ENCODE measurements around the gene TSTD1.
"Not testable (repeated sequence)": the region's sequence is repeated elsewhere in the genome, so short reads cannot be mapped to it uniquely, and the experiment has no call there.

The TSTD1 gene

GRCh38 chr1:161069241-161069640 lies 30.5 kb upstream of the TSTD1 start:
- Histone ChIP-seq H3K9ac (ENCODE audit: low read length in 5 of 5) (peak overlapping the region in 4 of 5 donors; percentile 41 to 68 (median 62)), H3K27me3 (ENCODE audit: control insufficient read depth in 5 of 5, insufficient read depth in 4 of 5, low read length in 5 of 5) (no peaks in the 10 kb centered on the region), H3K27ac (ENCODE audit: low read depth, low read length) (peak overlapping the region; percentile 37), H3K36me3 (ENCODE audit: control insufficient read depth in 5 of 5, insufficient read depth in 5 of 5, low read length in 5 of 5) (no peaks in the 10 kb centered on the region), H3K4me3 (ENCODE audit: low read depth in 1 of 5, low read length in 5 of 5) (peak overlapping the region; percentile 45 to 73 (median 59)), H3K4me1 (ENCODE audit: control insufficient read depth in 5 of 5, insufficient read depth in 5 of 5, low read length in 5 of 5) (peaks cover 0 to 16% (median 8%) of the 10 kb centered on the region in 5 donors), H3K9me3 (ENCODE audit: control insufficient read depth in 5 of 5, low read length in 5 of 5) (no peaks in the 10 kb centered on the region)

GRCh38 chr1:161068306-161069234 lies 29.8 kb upstream of the TSTD1 start:
- Histone ChIP-seq H3K4me1 (ENCODE audit: control insufficient read depth in 5 of 5, insufficient read depth in 5 of 5, low read length in 5 of 5) (peaks cover 0 to 16% (median 8%) of the 10 kb centered on the region in 5 donors), H3K9ac (ENCODE audit: low read length in 5 of 5) (peak overlapping the region in 4 of 5 donors; percentile 41 to 68 (median 62)), H3K36me3 (ENCODE audit: control insufficient read depth in 5 of 5, insufficient read depth in 5 of 5, low read length in 5 of 5) (no peaks in the 10 kb centered on the region), H3K9me3 (ENCODE audit: control insufficient read depth in 5 of 5, low read length in 5 of 5) (no peaks in the 10 kb centered on the region), H3K4me3 (ENCODE audit: low read depth in 1 of 5, low read length in 5 of 5) (peak overlapping the region; percentile 45 to 73 (median 59)), H3K27ac (ENCODE audit: low read depth, low read length) (peak overlapping the region; percentile 37), H3K27me3 (ENCODE audit: control insufficient read depth in 5 of 5, insufficient read depth in 4 of 5, low read length in 5 of 5) (no peaks in the 10 kb centered on the region)

GRCh38 chr1:161066694-161067093 lies 27.9 kb upstream of the TSTD1 start:
- Histone ChIP-seq H3K27me3 (ENCODE audit: control insufficient read depth in 5 of 5, insufficient read depth in 4 of 5, low read length in 5 of 5) (no peaks in the 10 kb centered on the region), H3K9me3 (ENCODE audit: control insufficient read depth in 5 of 5, low read length in 5 of 5) (no peaks in the 10 kb centered on the region), H3K27ac (ENCODE audit: low read depth, low read length) (no peak overlapping the region), H3K4me1 (ENCODE audit: control insufficient read depth in 5 of 5, insufficient read depth in 5 of 5, low read length in 5 of 5) (peaks cover 0 to 16% (median 4%) of the 10 kb centered on the region in 5 donors), H3K9ac (ENCODE audit: low read length in 5 of 5) (no peak overlapping the region), H3K4me3 (ENCODE audit: low read depth in 1 of 5, low read length in 5 of 5) (no peak overlapping the region), H3K36me3 (ENCODE audit: control insufficient read depth in 5 of 5, insufficient read depth in 5 of 5, low read length in 5 of 5) (no peaks in the 10 kb centered on the region)

- not testable (repeated sequence) for H3K4me3 ChIP-seq (ENCODE audit: low read depth in 1 of 5, low read length in 5 of 5); H3K27ac ChIP-seq (ENCODE audit: low read depth, low read length); H3K27me3 ChIP-seq (ENCODE audit: control insufficient read depth in 5 of 5, insufficient read depth in 4 of 5, low read length in 5 of 5); H3K9me3 ChIP-seq (ENCODE audit: control insufficient read depth in 5 of 5, low read length in 5 of 5); H3K36me3 ChIP-seq (ENCODE audit: control insufficient read depth in 5 of 5, insufficient read depth in 5 of 5, low read length in 5 of 5); H3K9ac ChIP-seq (ENCODE audit: low read length in 5 of 5)
- peaks cover 0 to 16% (median 4%) of the 10 kb centered on the region in 5 donors for H3K4me1 ChIP-seq (ENCODE audit: control insufficient read depth in 5 of 5, insufficient read depth in 5 of 5, low read length in 5 of 5)
These were observed 26.9 kb upstream of the TSTD1 start for GRCh38 chr1:161065681-161066080.

- H3K27me3 ChIP-seq (ENCODE audit: control insufficient read depth in 5 of 5, insufficient read depth in 4 of 5, low read length in 5 of 5); H3K4me3 ChIP-seq (ENCODE audit: low read depth in 1 of 5, low read length in 5 of 5); H3K36me3 ChIP-seq (ENCODE audit: control insufficient read depth in 5 of 5, insufficient read depth in 5 of 5, low read length in 5 of 5); H3K4me1 ChIP-seq (ENCODE audit: control insufficient read depth in 5 of 5, insufficient read depth in 5 of 5, low read length in 5 of 5); H3K9ac ChIP-seq (ENCODE audit: low read length in 5 of 5); H3K27ac ChIP-seq (ENCODE audit: low read depth, low read length); H3K9me3 ChIP-seq (ENCODE audit: control insufficient read depth in 5 of 5, low read length in 5 of 5): not testable (repeated sequence)
These were observed 25.2 kb upstream of the TSTD1 start for GRCh38 chr1:161063936-161064335.

GRCh38 chr1:161061419-161061818 lies 22.7 kb upstream of the TSTD1 start:
- H3K27ac ChIP-seq (ENCODE audit: low read depth, low read length), result no peak overlapping the region
- H3K4me3 ChIP-seq (ENCODE audit: low read depth in 1 of 5, low read length in 5 of 5), result no peak overlapping the region
- no peaks in the 10 kb centered on the region for H3K9me3 ChIP-seq (ENCODE audit: control insufficient read depth in 5 of 5, low read length in 5 of 5)
- H3K36me3 ChIP-seq (ENCODE audit: control insufficient read depth in 5 of 5, insufficient read depth in 5 of 5, low read length in 5 of 5), result peaks cover 0 to 13% (median 0%) of the 10 kb centered on the region in 5 donors
- H3K4me1 ChIP-seq (ENCODE audit: control insufficient read depth in 5 of 5, insufficient read depth in 5 of 5, low read length in 5 of 5), result no peaks in the 10 kb centered on the region
- H3K9ac ChIP-seq (ENCODE audit: low read length in 5 of 5), result no peak overlapping the region
- peaks cover 0 to 2% (median 0%) of the 10 kb centered on the region in 5 donors for H3K27me3 ChIP-seq (ENCODE audit: control insufficient read depth in 5 of 5, insufficient read depth in 4 of 5, low read length in 5 of 5)

- no peak overlapping the region for H3K4me3 ChIP-seq (ENCODE audit: low read depth in 1 of 5, low read length in 5 of 5)
These were observed 20.5 kb upstream of the TSTD1 start for GRCh38 chr1:161059293-161059692.

GRCh38 chr1:161054805-161055204 lies 16.0 kb upstream of the TSTD1 start:
- peaks cover 0 to 13% (median 6%) of the 10 kb centered on the region in 5 donors for H3K27me3 ChIP-seq (ENCODE audit: control insufficient read depth in 5 of 5, insufficient read depth in 4 of 5, low read length in 5 of 5)
- H3K27ac ChIP-seq (ENCODE audit: low read depth, low read length), result no peak overlapping the region
- H3K4me1 ChIP-seq (ENCODE audit: control insufficient read depth in 5 of 5, insufficient read depth in 5 of 5, low read length in 5 of 5), result no peaks in the 10 kb centered on the region
- H3K9ac ChIP-seq (ENCODE audit: low read length in 5 of 5), result no peak overlapping the region
- H3K4me3 ChIP-seq (ENCODE audit: low read depth in 1 of 5, low read length in 5 of 5), result no peak overlapping the region
- H3K36me3 ChIP-seq (ENCODE audit: control insufficient read depth in 5 of 5, insufficient read depth in 5 of 5, low read length in 5 of 5), result peaks cover 0 to 52% (median 6%) of the 10 kb centered on the region in 5 donors
- H3K9me3 ChIP-seq (ENCODE audit: control insufficient read depth in 5 of 5, low read length in 5 of 5), result no peaks in the 10 kb centered on the region

More at GRCh38 chr1:161059293-161059692, 20.5 kb upstream of the TSTD1 start:
- H3K9ac ChIP-seq (ENCODE audit: low read length in 5 of 5), result no peak overlapping the region
- no peak overlapping the region for H3K27ac ChIP-seq (ENCODE audit: low read depth, low read length)
- H3K36me3 ChIP-seq (ENCODE audit: control insufficient read depth in 5 of 5, insufficient read depth in 5 of 5, low read length in 5 of 5), result peaks cover 0 to 23% (median 0%) of the 10 kb centered on the region in 5 donors
- H3K27me3 ChIP-seq (ENCODE audit: control insufficient read depth in 5 of 5, insufficient read depth in 4 of 5, low read length in 5 of 5), result peaks cover 0 to 12% (median 4%) of the 10 kb centered on the region in 5 donors
- no peaks in the 10 kb centered on the region for H3K9me3 ChIP-seq (ENCODE audit: control insufficient read depth in 5 of 5, low read length in 5 of 5)
- H3K4me1 ChIP-seq (ENCODE audit: control insufficient read depth in 5 of 5, insufficient read depth in 5 of 5, low read length in 5 of 5), result no peaks in the 10 kb centered on the region

- H3K4me3 ChIP-seq (ENCODE audit: low read depth in 1 of 5, low read length in 5 of 5), result no peak overlapping the region
- H3K27me3 ChIP-seq (ENCODE audit: control insufficient read depth in 5 of 5, insufficient read depth in 4 of 5, low read length in 5 of 5), result peaks cover 0 to 13% (median 6%) of the 10 kb centered on the region in 5 donors
- peaks cover 0 to 2% (median 0%) of the 10 kb centered on the region in 5 donors for H3K9me3 ChIP-seq (ENCODE audit: control insufficient read depth in 5 of 5, low read length in 5 of 5)
- no peak overlapping the region for H3K27ac ChIP-seq (ENCODE audit: low read depth, low read length)
- H3K36me3 ChIP-seq (ENCODE audit: control insufficient read depth in 5 of 5, insufficient read depth in 5 of 5, low read length in 5 of 5), result peaks cover 0 to 51% (median 7%) of the 10 kb centered on the region in 5 donors
- H3K9ac ChIP-seq (ENCODE audit: low read length in 5 of 5), result no peak overlapping the region
- H3K4me1 ChIP-seq (ENCODE audit: control insufficient read depth in 5 of 5, insufficient read depth in 5 of 5, low read length in 5 of 5), result no peaks in the 10 kb centered on the region
These were observed 15.5 kb upstream of the TSTD1 start for GRCh38 chr1:161054232-161054631.

GRCh38 chr1:161052899-161053298 lies 14.1 kb upstream of the TSTD1 start:
- Histone ChIP-seq H3K9me3 (ENCODE audit: control insufficient read depth in 5 of 5, low read length in 5 of 5) (peaks cover 0 to 7% (median 5%) of the 10 kb centered on the region in 5 donors), H3K4me1 (ENCODE audit: control insufficient read depth in 5 of 5, insufficient read depth in 5 of 5, low read length in 5 of 5) (peaks cover 0 to 5% (median 3%) of the 10 kb centered on the region in 5 donors), H3K36me3 (ENCODE audit: control insufficient read depth in 5 of 5, insufficient read depth in 5 of 5, low read length in 5 of 5) (peaks cover 0 to 58% (median 7%) of the 10 kb centered on the region in 5 donors), H3K4me3 (ENCODE audit: low read depth in 1 of 5, low read length in 5 of 5) (no peak overlapping the region), H3K27ac (ENCODE audit: low read depth, low read length) (no peak overlapping the region), H3K9ac (ENCODE audit: low read length in 5 of 5) (no peak overlapping the region), H3K27me3 (ENCODE audit: control insufficient read depth in 5 of 5, insufficient read depth in 4 of 5, low read length in 5 of 5) (peaks cover 0 to 13% (median 6%) of the 10 kb centered on the region in 5 donors)

All from subcutaneous abdominal adipose tissue (tissue), 5 donors.